Transverse colon (tissue), 4 donors: Measurements from ENCODE around the gene ADD1. TPM values are rescaled to one million over a fixed set of nuclear protein-coding genes. Genes with fewer than 3 reads are reported as not detected.

Source experiments
- DNase-seq: peaks from one replicate; pipeline ENCODE4 v3.0.0-alpha.2; 2019
- H3K27ac ChIP-seq, 4 donors: fragments of 200-600 bp; sonication (generic); 2 replicates each; pipeline ENCODE4 v1.5.1; 2016 to 2018; ENCODE audit warnings: inconsistent platforms in 4 of 4
- H3K27me3 ChIP-seq: fragments of 200-600 bp; sonication (generic); 2 replicates; pipeline ENCODE4 v1.5.1; 2017; ENCODE audit warnings: inconsistent platforms
- H3K36me3 ChIP-seq, 4 donors: fragments of 200-600 bp; sonication (generic); 2 replicates each; pipeline ENCODE4 v1.5.1; 2017 to 2019; ENCODE audit warnings: inconsistent platforms in 4 of 4
- H3K4me1 ChIP-seq, 4 donors: fragments of 200-600 bp; sonication (generic); 2 replicates each; pipeline ENCODE4 v1.5.1; 2017 to 2020; ENCODE audit warnings: inconsistent platforms in 4 of 4
- H3K4me3 ChIP-seq, 4 donors: fragments of 200-600 bp; sonication (generic); 1 replicate in 1 of 4; 2 replicates in 3 of 4; pipeline versions ENCODE4 v1.5.1 to v1.6.1; 2017 to 2019; ENCODE audit warnings: inconsistent platforms in 4 of 4
- H3K9me3 ChIP-seq, 2 donors: fragments of 200-600 bp; sonication (generic); 2 replicates each; pipeline ENCODE4 v1.5.1; 2017 to 2019; ENCODE audit warnings: inconsistent platforms in 2 of 2
- CTCF ChIP-seq, 5 experiments: fragments of 200-600 bp in 3 of 5; fragments of 450-650 bp in 2 of 5; sonication (generic) in 3 of 5; IDR thresholded peaks; 1 replicate in 2 of 5; 2 replicates in 3 of 5; pipeline ENCODE4 v1.5.1; 2016 to 2017; ENCODE audit warnings: antibody characterized with exemption in 5 of 5, inconsistent platforms in 3 of 5, mild to moderate bottlenecking in 2 of 5, moderate library complexity in 1 of 5
- EP300 ChIP-seq: sonication (generic); formaldehyde crosslinking; IDR thresholded peaks from one replicate; pipeline ENCODE4 v1.6.1; 2017; ENCODE audit warnings: antibody characterized with exemption, low read depth
- POLR2A ChIP-seq: fragments of 450-650 bp; IDR thresholded peaks from one replicate; pipeline ENCODE4 v1.6.1; 2016; ENCODE audit warnings: antibody characterized with exemption, mild to moderate bottlenecking, moderate library complexity
- POLR2AphosphoS5 ChIP-seq, 3 donors: sonication (generic); formaldehyde crosslinking; IDR thresholded peaks; one replicate each; pipeline ENCODE4 v1.6.1; 2016; ENCODE audit warnings: antibody characterized with exemption in 3 of 3
- WGBS, 2 donors: methylation state at CpG; one replicate each; pipeline ENCODE4 v1.1.5; 2018; ENCODE audit warnings: low coverage in 1 of 2; 5-methylcytosine and 5-hydroxymethylcytosine counted together
- in situ Hi-C, 4 donors: fragments of 200-750 bp; cut with MboI; loops; one replicate each; pipeline versions ENCODE4 v1.15.0 to v1.15.1; 2017; ENCODE audit warnings: low sequenced_read_pairs in 3 of 4, low pct_ligation_motif_present in 1 of 4, low pct_unique_long_range_greater_than_20kb in 1 of 4
- intact Hi-C: fragments of 100-400 bp; cut with DNase I; formaldehyde crosslinking; loops from one replicate; pipeline ENCODE4 v1.15.1; 2023; ENCODE audit warnings: low total_unique reads
- total RNA-seq, 4 donors: library from RNA; depleted of rRNA; stranded (reverse); fragments of >200 nt; gene quantifications; one replicate each; pipeline ENCODE4 v1.1.0, GENCODE V29; 2016

The ADD1 gene
- total RNA-seq, 4 donors from 2014 or later, result 218 to 392 (median 299) TPM

GRCh38 chr4:2798399-2799223 is 45.0 kb upstream of the ADD1 start:
- in situ Hi-C loops, result no loop called here
- Histone ChIP-seq H3K4me1 (peaks cover 62 to 97% (median 81%) of the 10 kb centered on the region in 4 donors), H3K4me3 (peak overlapping the region in 1 of 4 donors; percentile 6), H3K27ac (peak overlapping the region; percentile 78 to 84 (median 83)), H3K36me3 (no peaks in the 10 kb centered on the region), H3K27me3 (no peaks in the 10 kb centered on the region), H3K9me3 (no peaks in the 10 kb centered on the region)
- DNase-seq, result peak; percentile 84
- TF ChIP-seq POLR2A, result peak; percentile 46
- peak; percentile 72 for TF ChIP-seq EP300
- peak; percentile 5 to 40 (median 28) for TF ChIP-seq POLR2AphosphoS5 (IDR thresholded peaks at IDR 0.05)
- no peak for TF ChIP-seq CTCF (IDR thresholded peaks at IDR 0.05)
- intact Hi-C loops, result no loop called here
- 34% methylated on average over 26 of the region's 29 CpGs; no CpG with 5 or more reads in 1 of the 2 donors for WGBS, 2 donors

- Histone ChIP-seq H3K36me3 (no peaks in the 10 kb centered on the region), H3K4me1 (peaks cover 60 to 95% (median 79%) of the 10 kb centered on the region in 4 donors), H3K27me3 (no peaks in the 10 kb centered on the region), H3K4me3 (peak overlapping the region in 1 of 4 donors; percentile 9), H3K9me3 (no peaks in the 10 kb centered on the region), H3K27ac (peak overlapping the region; percentile 78 to 84 (median 83))
- in situ Hi-C loops (no loop called here), intact Hi-C loops (no loop called here)
- TF ChIP-seq EP300 (no peak), POLR2A (no peak), POLR2AphosphoS5 (IDR thresholded peaks at IDR 0.05) (no peak), CTCF (IDR thresholded peaks at IDR 0.05) (no peak)
- DNase-seq, result peak; percentile 25
- 82 to 97% methylated on average over 5 to 14 of the region's 14 CpGs for WGBS, 2 donors
These were observed 44.3 kb upstream of the ADD1 start for GRCh38 chr4:2799224-2799911.

- in situ Hi-C loops (no loop called here), intact Hi-C loops (no loop called here)
- Histone ChIP-seq H3K27ac (peak overlapping the region; percentile 78 to 84 (median 83)), H3K27me3 (no peaks in the 10 kb centered on the region), H3K36me3 (no peaks in the 10 kb centered on the region), H3K4me1 (peaks cover 62 to 95% (median 79%) of the 10 kb centered on the region in 4 donors), H3K4me3 (peak overlapping the region in 1 of 4 donors; percentile 9), H3K9me3 (no peaks in the 10 kb centered on the region)
- peak; percentile 9 for DNase-seq
- TF ChIP-seq POLR2AphosphoS5 (IDR thresholded peaks at IDR 0.05), result no peak
- no peak for TF ChIP-seq POLR2A
- TF ChIP-seq CTCF (IDR thresholded peaks at IDR 0.05), result no peak
- TF ChIP-seq EP300, result no peak
- WGBS, 2 donors, result 70 to 80% methylated on average over 2 to 21 of the region's 23 CpGs
These were observed 43.5 kb upstream of the ADD1 start for GRCh38 chr4:2799971-2800690.
